ENCODE data around the gene KRTAP6-3. TPM values are rescaled to one million over a fixed set of nuclear protein-coding genes. Genes with fewer than 3 reads are reported as not detected.

The KRTAP6-3 gene, protein sequence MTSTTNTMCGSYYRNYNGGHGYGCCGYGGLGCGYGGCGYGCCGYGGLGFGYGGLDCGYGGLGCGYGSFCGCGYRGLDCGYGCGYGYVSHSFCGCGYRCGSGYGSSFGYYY
- not detected for polyA plus RNA-seq (2013, experiment 1 of 2)
- polyA plus RNA-seq (2013, experiment 2 of 2): not detected

DNA sequence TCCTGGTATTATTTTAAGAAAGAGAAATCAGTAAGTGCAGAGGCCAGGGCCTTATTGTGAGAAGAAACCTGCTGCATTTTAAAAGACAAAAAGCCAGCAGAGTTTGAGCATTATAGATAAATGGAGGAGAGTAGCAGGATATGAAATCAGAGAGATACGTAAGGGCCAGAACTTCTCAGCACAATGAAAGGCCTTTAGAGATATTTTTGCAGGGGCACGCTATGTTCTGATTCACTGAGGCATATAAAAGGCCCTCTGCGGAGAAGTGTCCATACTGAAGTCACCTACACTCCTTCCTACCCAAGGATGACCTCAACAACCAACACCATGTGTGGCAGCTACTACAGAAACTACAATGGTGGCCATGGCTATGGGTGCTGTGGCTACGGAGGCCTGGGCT is at the start of gene KRTAP6-3:
TSS of gene KRTAP6-3 (plus strand) at position 301 of the 400 bp plus-strand sequence. CDS start at position 307, 6 bp downstream.
- no peaks in the 10 kb centered on the region for H3K9me3 ChIP-seq (ENCODE audit: insufficient read depth, low read depth, low read length)
- no peak within 1 kb of the TSS for H3K4me3 ChIP-seq (ENCODE audit: low read length)
- H3K4me1 ChIP-seq (ENCODE audit: insufficient read depth, low read length): no peaks in the 10 kb centered on the region
- no peak within 1 kb of the TSS for H3K9ac ChIP-seq (ENCODE audit: low read depth, low read length)
- no peaks in the 10 kb centered on the region for H3K36me3 ChIP-seq (ENCODE audit: insufficient read depth, low read length)
- H3K27me3 ChIP-seq (ENCODE audit: insufficient read depth, low read length): no peaks in the 10 kb centered on the region
- H3K27ac ChIP-seq (ENCODE audit: low read depth, low read length): no peak within 1 kb of the TSS
- 96% methylated on average over 4 of the region's 4 CpGs for WGBS

DNA sequence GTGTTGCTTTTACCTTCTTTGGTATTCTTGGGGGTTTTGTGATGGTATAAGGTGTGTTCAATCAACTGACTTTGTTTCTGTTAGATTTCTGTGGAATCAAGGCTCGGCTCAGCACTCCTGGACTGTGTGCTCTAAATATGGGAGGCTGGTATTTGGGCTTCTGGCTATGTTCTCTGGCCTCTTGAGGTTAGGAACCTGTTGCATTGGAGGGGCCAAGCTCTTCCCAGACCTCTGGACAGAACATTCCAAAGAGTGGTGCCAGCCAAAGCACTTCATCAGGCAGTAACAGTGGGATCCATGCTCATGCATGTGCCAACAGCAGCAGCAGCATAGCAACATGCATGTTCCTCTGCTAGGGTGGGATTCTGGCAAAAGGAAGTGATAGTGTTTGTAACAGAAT is 39.5 kb upstream of the KRTAP6-3 start:
- no peak overlapping the region for H3K9ac ChIP-seq (ENCODE audit: low read depth, low read length)
- H3K4me3 ChIP-seq (ENCODE audit: low read length): no peak overlapping the region
- WGBS: 94% methylated on average over 1 of the region's 1 CpG
- H3K27ac ChIP-seq (ENCODE audit: low read depth, low read length): no peak overlapping the region
- H3K27me3 ChIP-seq (ENCODE audit: insufficient read depth, low read length): no peaks in the 10 kb centered on the region
- no peaks in the 10 kb centered on the region for H3K36me3 ChIP-seq (ENCODE audit: insufficient read depth, low read length)
- H3K4me1 ChIP-seq (ENCODE audit: insufficient read depth, low read length): no peaks in the 10 kb centered on the region
- H3K9me3 ChIP-seq (ENCODE audit: insufficient read depth, low read depth, low read length): no peaks in the 10 kb centered on the region

DNA sequence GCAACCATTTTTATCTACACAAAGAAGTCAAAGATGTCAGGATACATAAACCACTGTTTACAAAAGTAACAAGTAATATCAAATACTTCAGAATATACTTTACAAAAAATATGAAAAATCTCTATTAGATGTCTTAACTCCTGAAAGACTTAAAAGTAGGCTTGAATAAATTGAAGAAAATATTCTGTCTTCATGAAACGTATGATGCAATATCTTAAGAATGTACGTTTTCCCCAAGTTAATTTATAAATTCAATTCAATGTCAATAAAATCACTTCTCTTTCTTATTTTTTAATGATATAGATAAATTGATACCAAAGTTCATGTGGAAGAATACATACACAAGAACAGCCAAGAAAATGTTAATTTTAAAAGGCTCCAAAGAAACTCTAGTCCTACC is 37.1 kb upstream of the KRTAP6-3 start:
- Histone ChIP-seq H3K36me3 (ENCODE audit: insufficient read depth, low read length) (no peaks in the 10 kb centered on the region), H3K4me3 (ENCODE audit: low read length) (no peak overlapping the region), H3K9ac (ENCODE audit: low read depth, low read length) (no peak overlapping the region), H3K9me3 (ENCODE audit: insufficient read depth, low read depth, low read length) (no peaks in the 10 kb centered on the region), H3K27me3 (ENCODE audit: insufficient read depth, low read length) (no peaks in the 10 kb centered on the region), H3K27ac (ENCODE audit: low read depth, low read length) (no peak overlapping the region), H3K4me1 (ENCODE audit: insufficient read depth, low read length) (no peaks in the 10 kb centered on the region)
- no CpG with 5 or more reads among the region's 2 CpGs for WGBS

DNA sequence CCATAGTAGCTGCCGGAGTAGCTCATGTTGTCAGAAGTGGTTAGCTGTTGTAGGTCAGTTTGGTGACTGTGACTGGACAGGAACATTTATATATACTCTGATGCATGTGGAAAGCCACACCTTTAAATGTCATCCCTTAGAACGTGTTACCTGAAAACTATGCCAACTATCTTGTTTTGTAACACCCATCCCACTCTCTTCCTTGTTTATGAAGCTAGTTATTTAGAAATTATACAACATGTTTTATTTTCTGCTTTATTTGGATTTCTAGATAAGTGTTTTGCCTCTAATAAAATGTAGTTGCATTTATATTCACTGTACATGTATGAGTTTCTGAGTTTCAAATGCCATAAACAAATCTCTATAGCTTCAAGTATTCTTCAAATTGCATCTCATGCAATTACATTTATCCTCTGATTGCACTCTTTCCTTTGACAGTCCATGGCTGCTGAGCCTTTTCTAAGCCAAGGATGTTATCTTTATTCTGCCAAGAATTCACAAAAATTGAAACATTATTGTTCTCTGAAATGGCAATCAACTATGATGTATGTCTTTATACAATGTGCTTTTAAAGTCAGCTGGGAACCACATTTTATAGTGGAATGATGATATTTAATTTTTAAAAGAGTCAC is 30.9 kb upstream of the KRTAP6-3 start, which contains the start of gene KRTAP19-7:
TSS of gene KRTAP19-7 (minus strand) at position 51 of the 632 bp plus-strand sequence. CDS start at position 26, 25 bp downstream.
- no peak within 1 kb of the TSS for H3K9ac ChIP-seq (ENCODE audit: low read depth, low read length)
- 71% methylated on average over 2 of the region's 2 CpGs for WGBS
- H3K9me3 ChIP-seq (ENCODE audit: insufficient read depth, low read depth, low read length): no peaks in the 10 kb centered on the region
- no peaks in the 10 kb centered on the region for H3K36me3 ChIP-seq (ENCODE audit: insufficient read depth, low read length)
- H3K27ac ChIP-seq (ENCODE audit: low read depth, low read length): no peak within 1 kb of the TSS
- no peaks in the 10 kb centered on the region for H3K4me1 ChIP-seq (ENCODE audit: insufficient read depth, low read length)
- no peak within 1 kb of the TSS for H3K4me3 ChIP-seq (ENCODE audit: low read length)
- H3K27me3 ChIP-seq (ENCODE audit: insufficient read depth, low read length): no peaks in the 10 kb centered on the region

DNA sequence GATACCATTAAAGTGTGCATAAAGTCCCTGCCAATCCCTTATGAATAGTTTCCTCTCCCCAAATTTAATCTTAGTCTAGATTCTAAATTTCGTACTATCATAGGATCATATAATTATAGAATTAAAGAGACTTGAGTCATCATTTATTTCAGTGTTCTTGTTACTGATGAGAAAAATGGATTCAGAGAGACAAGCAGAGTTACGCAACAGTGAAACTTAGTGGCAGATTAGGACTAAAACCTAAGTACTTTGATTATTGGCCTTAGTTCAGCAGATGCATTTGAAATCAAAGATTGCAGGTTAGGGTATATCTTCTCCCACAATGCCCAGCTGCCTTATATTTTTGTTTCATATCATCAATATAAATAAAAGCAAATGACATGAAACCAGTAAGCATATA is 30.3 kb upstream of the KRTAP6-3 start:
- Histone ChIP-seq H3K9ac (ENCODE audit: low read depth, low read length) (no peak overlapping the region), H3K4me3 (ENCODE audit: low read length) (no peak overlapping the region), H3K4me1 (ENCODE audit: insufficient read depth, low read length) (no peaks in the 10 kb centered on the region), H3K9me3 (ENCODE audit: insufficient read depth, low read depth, low read length) (no peaks in the 10 kb centered on the region), H3K27ac (ENCODE audit: low read depth, low read length) (no peak overlapping the region), H3K36me3 (ENCODE audit: insufficient read depth, low read length) (no peaks in the 10 kb centered on the region), H3K27me3 (ENCODE audit: insufficient read depth, low read length) (no peaks in the 10 kb centered on the region)
- 91% methylated on average over 1 of the region's 2 CpGs for WGBS

DNA sequence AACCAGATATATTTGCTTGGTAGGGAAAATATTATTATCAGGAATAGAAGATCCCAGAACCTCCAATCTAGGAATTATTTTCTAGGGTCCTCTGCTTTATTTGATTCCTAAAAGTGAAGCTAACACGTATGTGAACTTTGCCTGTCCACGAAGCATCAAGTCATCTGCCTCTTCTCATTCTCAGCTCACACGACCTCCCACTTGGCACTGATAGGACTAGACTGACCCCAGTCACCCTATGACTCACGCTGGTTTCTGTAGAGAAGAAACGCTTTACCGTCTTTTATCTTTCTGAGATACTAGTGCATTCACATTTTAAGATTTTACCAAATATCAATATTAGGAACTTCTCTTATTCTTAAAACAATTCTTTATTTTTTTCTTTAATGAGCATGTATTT is 29.2 kb upstream of the KRTAP6-3 start:
- H3K27me3 ChIP-seq (ENCODE audit: insufficient read depth, low read length): no peaks in the 10 kb centered on the region
- no peak overlapping the region for H3K9ac ChIP-seq (ENCODE audit: low read depth, low read length)
- 77% methylated on average over 6 of the region's 6 CpGs for WGBS

DNA sequence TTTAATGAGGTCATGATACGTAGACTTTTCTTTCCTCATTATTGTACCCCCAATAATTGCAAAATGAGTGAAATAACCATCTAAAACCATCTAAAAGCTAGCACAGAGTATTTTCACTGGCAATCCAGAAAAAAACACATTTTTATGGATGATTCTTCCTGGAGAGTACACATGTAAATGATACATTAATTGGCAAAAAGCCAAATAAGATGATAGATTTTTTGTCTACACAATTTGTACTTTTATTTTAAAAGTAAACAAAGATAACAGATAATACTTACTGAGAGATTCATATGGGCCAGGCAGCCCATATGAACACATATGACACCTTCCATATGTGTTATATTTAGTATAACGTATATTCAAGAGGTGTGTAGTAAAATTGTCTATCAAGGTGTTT is 28.6 kb upstream of the KRTAP6-3 start:
- Histone ChIP-seq H3K27ac (ENCODE audit: low read depth, low read length) (no peak overlapping the region), H3K4me3 (ENCODE audit: low read length) (no peak overlapping the region), H3K9ac (ENCODE audit: low read depth, low read length) (no peak overlapping the region), H3K4me1 (ENCODE audit: insufficient read depth, low read length) (no peaks in the 10 kb centered on the region), H3K9me3 (ENCODE audit: insufficient read depth, low read depth, low read length) (no peaks in the 10 kb centered on the region), H3K27me3 (ENCODE audit: insufficient read depth, low read length) (no peaks in the 10 kb centered on the region), H3K36me3 (ENCODE audit: insufficient read depth, low read length) (no peaks in the 10 kb centered on the region)
- WGBS: 85% methylated on average over 1 of the region's 2 CpGs

More for the DNA sequence above, 29.2 kb upstream of the KRTAP6-3 start:
- no peak overlapping the region for H3K27ac ChIP-seq (ENCODE audit: low read depth, low read length)
- H3K36me3 ChIP-seq (ENCODE audit: insufficient read depth, low read length): no peaks in the 10 kb centered on the region
- no peak overlapping the region for H3K4me3 ChIP-seq (ENCODE audit: low read length)
- no peaks in the 10 kb centered on the region for H3K9me3 ChIP-seq (ENCODE audit: insufficient read depth, low read depth, low read length)
- H3K4me1 ChIP-seq (ENCODE audit: insufficient read depth, low read length): no peaks in the 10 kb centered on the region

DNA sequence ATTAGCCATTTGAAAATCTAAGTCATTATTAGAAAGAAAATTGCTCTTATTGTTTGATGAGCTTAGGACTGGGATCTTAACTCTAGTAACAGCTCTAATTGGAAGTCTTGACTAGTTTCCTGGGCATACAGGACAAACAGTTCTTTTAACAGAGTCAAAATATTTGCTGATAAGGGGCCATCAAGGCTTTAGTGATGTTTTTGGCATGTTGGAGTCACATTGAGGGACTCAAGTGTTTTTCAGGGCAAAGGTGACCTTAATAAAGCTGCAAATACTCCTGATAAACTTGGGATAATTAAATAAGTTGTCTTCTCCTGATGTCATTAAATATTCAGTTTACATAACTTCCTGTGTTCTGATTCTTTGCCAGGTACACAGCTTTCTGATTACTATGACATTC is 24.6 kb upstream of the KRTAP6-3 start:
- no peaks in the 10 kb centered on the region for H3K4me1 ChIP-seq (ENCODE audit: insufficient read depth, low read length)
- no peak overlapping the region for H3K4me3 ChIP-seq (ENCODE audit: low read length)
- H3K27me3 ChIP-seq (ENCODE audit: insufficient read depth, low read length): no peaks in the 10 kb centered on the region
- H3K9me3 ChIP-seq (ENCODE audit: insufficient read depth, low read depth, low read length): no peaks in the 10 kb centered on the region
- H3K9ac ChIP-seq (ENCODE audit: low read depth, low read length): no peak overlapping the region
- no peak overlapping the region for H3K27ac ChIP-seq (ENCODE audit: low read depth, low read length)
- no peaks in the 10 kb centered on the region for H3K36me3 ChIP-seq (ENCODE audit: insufficient read depth, low read length)

DNA sequence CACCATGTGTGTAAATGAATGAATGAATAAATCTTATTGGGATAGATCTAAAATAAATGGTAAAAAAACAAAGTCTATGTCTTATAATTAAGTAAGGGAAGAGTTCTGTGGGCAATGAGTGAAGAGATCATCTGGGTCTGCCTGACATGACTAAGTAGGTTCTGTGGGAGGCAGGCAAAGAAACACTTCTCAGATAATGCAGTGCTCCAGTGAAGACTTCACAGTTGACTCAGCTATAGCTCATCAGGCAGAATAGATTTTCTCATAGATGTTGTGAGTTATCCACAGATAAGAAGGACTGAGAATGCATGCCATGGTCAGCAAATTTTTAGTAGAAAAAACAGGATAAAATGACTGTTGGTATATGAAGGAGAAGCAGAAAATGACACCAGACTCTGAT is 14.5 kb upstream of the KRTAP6-3 start:
- Histone ChIP-seq H3K36me3 (ENCODE audit: insufficient read depth, low read length) (no peaks in the 10 kb centered on the region), H3K9me3 (ENCODE audit: insufficient read depth, low read depth, low read length) (no peaks in the 10 kb centered on the region), H3K27ac (ENCODE audit: low read depth, low read length) (no peak overlapping the region), H3K4me3 (ENCODE audit: low read length) (no peak overlapping the region), H3K4me1 (ENCODE audit: insufficient read depth, low read length) (0 out of 2 replicates have a peak, but pooled peaks cover 2% of the 10 kb centered on the region), H3K9ac (ENCODE audit: low read depth, low read length) (no peak overlapping the region), H3K27me3 (ENCODE audit: insufficient read depth, low read length) (no peaks in the 10 kb centered on the region)

DNA sequence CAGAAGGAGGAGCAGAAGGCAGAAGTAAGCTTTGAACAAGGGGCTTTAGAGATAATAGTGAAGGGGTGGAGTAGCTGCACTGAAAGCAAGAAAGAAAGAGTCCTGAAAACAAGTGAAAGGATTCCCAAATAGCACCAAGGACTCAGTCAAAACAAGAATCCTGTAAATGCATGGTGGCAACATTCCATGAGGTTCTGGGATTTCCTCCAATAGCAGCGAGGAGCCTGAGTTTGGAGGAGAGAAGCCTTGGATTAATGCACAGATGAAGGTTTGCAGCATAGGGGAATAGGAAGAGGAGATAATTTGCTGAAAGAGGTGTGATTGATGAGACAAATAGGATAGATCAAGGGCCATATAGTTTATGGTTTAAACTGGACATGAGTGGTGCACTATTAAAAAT is 12.9 kb upstream of the KRTAP6-3 start:
- H3K4me1 ChIP-seq (ENCODE audit: insufficient read depth, low read length): 0 out of 2 replicates have a peak, but pooled peaks cover 2% of the 10 kb centered on the region
- no peaks in the 10 kb centered on the region for H3K9me3 ChIP-seq (ENCODE audit: insufficient read depth, low read depth, low read length)
- H3K4me3 ChIP-seq (ENCODE audit: low read length): no peak overlapping the region
- no peak overlapping the region for H3K27ac ChIP-seq (ENCODE audit: low read depth, low read length)
- no peaks in the 10 kb centered on the region for H3K27me3 ChIP-seq (ENCODE audit: insufficient read depth, low read length)
- no peak overlapping the region for H3K9ac ChIP-seq (ENCODE audit: low read depth, low read length)
- WGBS: 80% methylated on average over 1 of the region's 1 CpG
- H3K36me3 ChIP-seq (ENCODE audit: insufficient read depth, low read length): no peaks in the 10 kb centered on the region

DNA sequence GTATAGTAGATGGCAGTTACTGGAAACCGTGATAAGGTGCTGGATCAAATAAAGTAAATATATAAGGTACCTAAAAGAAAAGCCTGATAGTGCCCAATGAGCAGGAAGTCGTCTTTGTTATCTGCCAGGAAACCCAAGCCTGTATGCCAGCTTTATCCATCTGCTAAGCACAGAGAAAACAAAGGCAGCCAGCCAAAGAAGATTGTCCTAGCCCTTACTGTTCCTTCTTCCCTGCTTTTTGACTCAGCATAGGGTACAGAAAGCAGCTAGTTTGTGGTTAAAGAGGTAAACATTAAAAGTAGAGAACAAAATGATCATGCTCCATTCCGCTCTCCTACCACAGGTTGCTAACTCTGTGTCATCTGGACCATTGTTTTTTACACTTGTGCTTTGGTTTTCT is 12.1 kb upstream of the KRTAP6-3 start:
- 74% methylated on average over 3 of the region's 3 CpGs for WGBS
- H3K4me3 ChIP-seq (ENCODE audit: low read length): no peak overlapping the region
- 0 out of 2 replicates have a peak, but pooled peaks cover 2% of the 10 kb centered on the region for H3K4me1 ChIP-seq (ENCODE audit: insufficient read depth, low read length)
- H3K27ac ChIP-seq (ENCODE audit: low read depth, low read length): no peak overlapping the region
- H3K36me3 ChIP-seq (ENCODE audit: insufficient read depth, low read length): no peaks in the 10 kb centered on the region
- no peaks in the 10 kb centered on the region for H3K27me3 ChIP-seq (ENCODE audit: insufficient read depth, low read length)
- H3K9ac ChIP-seq (ENCODE audit: low read depth, low read length): no peak overlapping the region
- no peaks in the 10 kb centered on the region for H3K9me3 ChIP-seq (ENCODE audit: insufficient read depth, low read depth, low read length)
